ENCODE data around the gene CARD9. TPM values are rescaled to one million over a fixed set of nuclear protein-coding genes. Genes with fewer than 3 reads are reported as not detected.

Gene CARD9
- total and polyA plus RNA-seq, 2 of the 8 experiments (the other 6 are each of a cell fraction or from before 2014, with no cell fraction given) = 0.15 to 1.1 TPM

DNA sequence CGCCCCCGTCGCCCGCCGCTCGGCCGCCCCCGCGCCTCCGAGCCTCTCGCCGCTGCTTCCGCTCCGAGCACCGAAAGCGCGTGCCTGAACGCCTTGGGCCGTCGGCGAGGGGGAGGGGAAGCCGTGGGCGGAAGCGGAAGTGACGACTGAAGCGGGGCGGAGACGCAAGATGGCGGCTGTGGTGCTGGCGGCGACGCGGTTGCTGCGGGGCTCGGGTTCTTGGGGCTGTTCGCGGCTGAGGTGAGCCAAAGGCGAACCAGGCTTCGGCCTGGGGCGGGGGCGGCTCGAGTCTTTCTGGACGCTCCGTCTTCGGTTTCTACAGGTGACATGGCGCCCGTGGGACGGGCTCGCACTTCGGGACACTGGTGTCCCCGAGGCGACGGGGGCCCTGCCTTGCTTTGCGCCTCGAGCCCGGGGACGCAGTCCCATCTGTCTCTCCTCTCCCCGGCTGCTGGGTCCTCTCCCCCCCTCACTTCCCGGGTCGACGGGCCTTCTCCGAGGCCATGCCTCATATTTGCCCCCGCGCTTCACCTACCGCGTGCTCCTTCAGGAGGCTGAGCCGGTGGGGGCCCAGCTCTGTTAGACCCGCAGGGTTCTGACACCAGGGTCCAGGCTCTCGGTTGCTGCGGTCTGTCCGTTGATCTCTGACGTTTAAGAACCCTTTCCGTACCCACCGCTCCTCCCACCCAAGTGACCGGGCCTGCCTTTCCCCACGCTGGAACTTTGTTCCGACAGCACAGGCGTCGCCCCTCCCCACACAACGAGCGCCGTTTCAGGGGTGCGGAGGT lies 37.2 kb upstream of the CARD9 start, which contains the start of the genes ENTR1 and PMPCA:
Gene ENTR1 (minus strand): TSS at position 115 of the 788 bp plus-strand sequence. CDS start 217 bp downstream, outside the sequence.
Gene PMPCA (plus strand): TSS at position 159 of the 788 bp plus-strand sequence. CDS start 11 bp downstream, at position 170.
- Histone ChIP-seq H2AFZ (ENCODE audit: low read length) (0 out of 2 replicates have a peak within 1 kb of the TSS, but pooled peaks have one; percentile 34), H3K4me2 (ENCODE audit: insufficient read depth in 1 of 2, low read depth in 2 of 2, low read length in 2 of 2) (peak within 1 kb of the TSS; percentile 68 to 94), H4K91ac (replicated peaks; ENCODE audit: insufficient read length, low read length) (peak within 1 kb of the TSS; percentile 65), H2BK5ac (ENCODE audit: low read depth, low read length) (peak within 1 kb of the TSS; percentile 71; the same call in 1 of the 2 replicates), H2BK12ac (ENCODE audit: low read depth, low read length) (no peak within 1 kb of the TSS; the same call in 1 of the 2 replicates), H3K23ac (ENCODE audit: insufficient read length) (no peak within 1 kb of the TSS), H4K8ac (ENCODE audit: extremely low read depth, insufficient read depth, low read length) (peak within 1 kb of the TSS; percentile 97), H3K4me1 (replicated peaks in 1 of 4; ENCODE audit: control insufficient read depth in 3 of 4, insufficient read depth in 4 of 4, low read length in 3 of 4) (peaks cover 0 to 3% (median 3%) of the 10 kb centered on the region in 4 experiments; a peak in 4 of 7 replicates), H4K5ac (ENCODE audit: insufficient read length, low read depth, low read length) (peak within 1 kb of the TSS; percentile 44), H2AK5ac (ENCODE audit: low read depth, low read length) (0 out of 2 replicates have a peak within 1 kb of the TSS, but pooled peaks have one; percentile 42), H3K9me3 (ENCODE audit: insufficient read depth in 2 of 2, low read depth in 1 of 2, low read length in 1 of 2) (no peaks in the 10 kb centered on the region), H4K20me1 (replicated peaks in 1 of 2; ENCODE audit: control insufficient read depth in 1 of 2, insufficient read depth in 2 of 2, low read length in 2 of 2) (peaks cover 16 to 17% of the 10 kb centered on the region in 2 experiments), H3K14ac (ENCODE audit: insufficient read length) (no peak within 1 kb of the TSS), H3K36me3 (ENCODE audit: control insufficient read depth in 2 of 4, insufficient read depth in 4 of 4, low read length in 3 of 4) (peaks cover 24 to 42% (median 35%) of the 10 kb centered on the region in 4 experiments), H3K9ac (replicated peaks in 1 of 4; ENCODE audit: extremely low read depth in 1 of 4, low read depth in 3 of 4, low read length in 3 of 4) (peak within 1 kb of the TSS; percentile 78 to 92 (median 88)), H3K79me2 (ENCODE audit: control insufficient read depth in 1 of 2, insufficient read depth in 2 of 2, low read length in 2 of 2) (peaks cover 11 to 53% of the 10 kb centered on the region in 2 experiments), H3K4ac (replicated peaks; ENCODE audit: insufficient read length, low read depth, low read length) (peak within 1 kb of the TSS; percentile 33), H3K56ac (replicated peaks; ENCODE audit: insufficient read length, low read depth, low read length) (peak within 1 kb of the TSS; percentile 80), H2BK15ac (ENCODE audit: low read length) (no peak within 1 kb of the TSS), H3K18ac (ENCODE audit: extremely low read depth, low read length) (0 out of 2 replicates have a peak within 1 kb of the TSS, but pooled peaks have one; percentile 32), H2BK20ac (ENCODE audit: low read length) (no peak within 1 kb of the TSS), H3K27ac (ENCODE audit: low read depth, low read length) (peak within 1 kb of the TSS; percentile 75), H2BK120ac (replicated peaks; ENCODE audit: low read depth, low read length) (no peak within 1 kb of the TSS), H3K23me2 (ENCODE audit: low read depth, low read length) (peaks cover 9% of the 10 kb centered on the region), H3K4me3 (ENCODE audit: extremely low read depth in 1 of 4, insufficient read depth in 2 of 4, low read depth in 3 of 4, low read length in 4 of 4) (peak within 1 kb of the TSS; percentile 87 to 93 (median 92)), H3K79me1 (ENCODE audit: low read depth, low read length) (peaks cover 21% of the 10 kb centered on the region), H3K27me3 (replicated peaks in 1 of 4; ENCODE audit: control insufficient read depth in 3 of 4, extremely low read depth in 1 of 4, insufficient read depth in 3 of 4, low read length in 3 of 4) (no peaks in the 10 kb centered on the region)
- ChIA-PET POLR2A (ENCODE audit: partially characterized antibody) (interaction anchor here (0.7 to 8.0 kb wide), 12 partner anchors 13 to 80 kb away, joined by 3 to 123 read pairs (median 4); partner anchors contain the start of genes DNLZ and SNAPC4), CTCF (ENCODE audit: partially characterized antibody) (interaction anchor here (1.0 to 1.4 kb wide), 4 partner anchors 10 to 219 kb away, joined by 3 to 10 read pairs (median 3); no protein-coding TSS in a partner anchor)
- no peak for FAIRE-seq
- 4% methylated on average over 55 of the region's 83 CpGs; no CpG with 5 or more reads in 1 of the 2 experiments for WGBS, 2 experiments (ENCODE audit: extremely low coverage in 1 of 2, insufficient coverage in 1 of 2, insufficient read length in 1 of 2, insufficient replicate concordance in 2 of 2, low coverage in 1 of 2, low lambda C conversion rate in 2 of 2, missing lambda C conversion rate in 1 of 2)
- peak in 1 of 2 experiments; percentile 94 for DNase-seq (ENCODE audit: low read depth in 1 of 2, low spot score in 2 of 2)
- TF ChIP-seq KDM5A (IDR thresholded peaks at IDR 0.05; ENCODE audit: low read length) = peak; percentile 98
- TF ChIP-seq JUND (IDR thresholded peaks at IDR 0.05; ENCODE audit: low read length) = no peak
- peak; percentile 94 for TF ChIP-seq CREB1 (IDR thresholded peaks at IDR 0.05)
- TF ChIP-seq EGR1 (IDR thresholded peaks at IDR 0.05; ENCODE audit: borderline replicate concordance, low read depth, low read length) = peak; percentile 92
- TF ChIP-seq, protein P1, sequence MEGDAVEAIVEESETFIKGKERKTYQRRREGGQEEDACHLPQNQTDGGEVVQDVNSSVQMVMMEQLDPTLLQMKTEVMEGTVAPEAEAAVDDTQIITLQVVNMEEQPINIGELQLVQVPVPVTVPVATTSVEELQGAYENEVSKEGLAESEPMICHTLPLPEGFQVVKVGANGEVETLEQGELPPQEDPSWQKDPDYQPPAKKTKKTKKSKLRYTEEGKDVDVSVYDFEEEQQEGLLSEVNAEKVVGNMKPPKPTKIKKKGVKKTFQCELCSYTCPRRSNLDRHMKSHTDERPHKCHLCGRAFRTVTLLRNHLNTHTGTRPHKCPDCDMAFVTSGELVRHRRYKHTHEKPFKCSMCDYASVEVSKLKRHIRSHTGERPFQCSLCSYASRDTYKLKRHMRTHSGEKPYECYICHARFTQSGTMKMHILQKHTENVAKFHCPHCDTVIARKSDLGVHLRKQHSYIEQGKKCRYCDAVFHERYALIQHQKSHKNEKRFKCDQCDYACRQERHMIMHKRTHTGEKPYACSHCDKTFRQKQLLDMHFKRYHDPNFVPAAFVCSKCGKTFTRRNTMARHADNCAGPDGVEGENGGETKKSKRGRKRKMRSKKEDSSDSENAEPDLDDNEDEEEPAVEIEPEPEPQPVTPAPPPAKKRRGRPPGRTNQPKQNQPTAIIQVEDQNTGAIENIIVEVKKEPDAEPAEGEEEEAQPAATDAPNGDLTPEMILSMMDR (IDR thresholded peaks at IDR 0.05; ENCODE audit: control extremely low read depth in 1 of 3, insufficient read depth in 1 of 3, low read depth in 1 of 3, low read length in 3 of 3) = no peak
- peak; percentile 97 for TF ChIP-seq TAF1 (IDR thresholded peaks at IDR 0.05; ENCODE audit: low read depth, low read length)
- peak; percentile 81 for TF ChIP-seq ASH2L (IDR thresholded peaks at IDR 0.05; ENCODE audit: low read length)
